ENCODE results near the gene CYB561A3.

The CYB561A3 gene

DNA sequence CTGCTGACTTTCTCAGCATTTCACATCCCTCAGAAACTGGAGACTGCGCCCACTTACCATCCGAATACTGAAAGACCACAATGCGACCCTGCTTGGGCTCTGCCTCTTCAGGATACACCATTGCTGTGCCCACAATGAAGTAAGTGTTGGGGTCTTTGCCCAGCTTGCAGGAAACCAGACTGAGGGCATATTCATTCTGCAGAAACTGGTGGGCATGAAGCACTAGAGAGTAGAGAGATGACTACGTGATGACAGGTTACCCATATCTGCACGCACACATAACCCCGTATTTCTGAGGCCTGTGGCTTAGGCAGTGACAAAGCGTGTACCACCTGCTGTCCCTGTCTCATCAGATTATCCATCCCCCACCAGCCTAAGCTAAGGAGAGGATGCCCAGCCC lies 51.9 kb downstream of the CYB561A3 start:
- no peak for DNase-seq

DNA sequence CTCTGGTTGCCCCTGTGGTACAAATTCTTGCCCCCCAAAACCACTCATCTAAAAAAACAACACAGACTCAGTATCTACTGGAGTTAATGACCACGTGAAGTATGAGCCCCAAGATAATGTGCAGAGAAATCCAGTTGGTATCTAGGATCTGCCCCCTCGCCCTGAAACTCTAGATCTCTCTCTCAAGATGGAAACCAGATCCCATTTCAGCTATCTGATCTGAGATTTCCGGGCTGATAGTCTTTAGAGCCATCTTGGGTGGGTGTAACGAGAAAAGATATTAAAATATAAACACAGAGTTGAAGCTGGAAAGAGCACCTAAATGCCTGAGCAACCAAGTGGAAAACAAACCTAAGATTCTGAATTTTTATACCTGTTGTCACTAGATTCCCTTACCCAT lies 52.5 kb downstream of the CYB561A3 start:
- DNase-seq: no peak

GRCh38 chr11:61307354-61307753 lies 54.3 kb downstream of the CYB561A3 start:
- no peak for DNase-seq

- DNase-seq: no peak
Measured at GRCh38 chr11:61306221-61306620, 55.5 kb downstream of the CYB561A3 start.

DNA sequence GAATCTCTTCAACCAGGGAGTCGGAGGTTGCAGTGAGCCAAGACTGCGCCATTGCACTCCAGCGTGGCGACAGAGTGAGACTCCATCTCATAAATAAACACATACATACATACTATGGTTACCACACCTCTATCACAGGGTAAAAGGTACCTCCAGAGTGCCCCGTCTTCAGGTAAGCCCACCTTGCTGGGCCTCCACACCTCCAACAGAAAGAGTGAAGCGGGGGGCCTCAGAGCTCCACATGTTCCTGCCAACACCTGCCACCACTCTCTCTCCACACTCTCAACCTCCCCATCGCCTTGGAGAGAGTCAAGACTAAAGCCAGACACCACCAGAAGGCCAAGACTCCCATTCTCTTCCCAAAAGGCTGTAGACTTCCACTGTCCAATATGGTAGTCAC lies 56.3 kb downstream of the CYB561A3 start:
- no peak for DNase-seq

- no peak for DNase-seq
Measured at GRCh38 chr11:61303725-61304124, 58.0 kb downstream of the CYB561A3 start.

GRCh38 chr11:61302550-61302949 lies 59.1 kb downstream of the CYB561A3 start:
- no peak for DNase-seq
